Measurements from ENCODE around the gene PP2D1. TPM values are rescaled to one million over a fixed set of nuclear protein-coding genes. Genes with fewer than 3 reads are reported as not detected.

PP2D1 gene
- total and polyA plus RNA-seq, 3 experiments from 2014 or later = 0.46 TPM; not detected in 2

DNA sequence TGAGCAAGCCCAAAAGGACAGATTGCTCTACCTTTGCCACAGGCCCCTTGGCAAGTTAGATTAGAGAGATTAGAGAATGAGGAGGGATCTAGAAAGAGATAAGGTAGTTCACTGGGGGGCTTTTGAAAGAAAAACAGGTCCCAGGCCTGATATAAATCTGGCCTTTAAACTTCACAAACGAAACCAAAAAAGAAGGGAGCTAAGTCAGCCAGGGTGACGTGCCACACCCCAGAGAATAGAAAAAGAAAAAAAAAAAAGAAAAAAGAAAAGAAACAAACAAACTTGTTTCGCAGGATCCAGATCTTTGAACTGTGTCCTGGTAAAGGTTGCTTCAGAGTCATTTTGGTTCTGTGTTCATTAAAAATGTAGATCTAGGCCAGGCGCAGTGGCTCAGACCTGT is 31.8 kb upstream of the PP2D1 start:
- Mint-ChIP-seq H3K9me3 (no peaks in the 10 kb centered on the region), H3K4me1 (peaks cover 63 to 76% (median 75%) of the 10 kb centered on the region in 3 donors), H3K36me3 (peaks cover 0 to 22% (median 0%) of the 10 kb centered on the region in 3 donors), H3K4me3 (peak overlapping the region; percentile 81 to 100 (median 99)), H3K27ac (peak overlapping the region; percentile 84 to 99 (median 96)), H3K27me3 (no peaks in the 10 kb centered on the region)
- Histone ChIP-seq H3K27me3 (ENCODE audit: insufficient read depth, low read length, poor library complexity, severe bottlenecking) (no peaks in the 10 kb centered on the region), H3K36me3 (ENCODE audit: insufficient read depth, low read length) (no peaks in the 10 kb centered on the region), H3K9me3 (ENCODE audit: low read length) (no peaks in the 10 kb centered on the region), H3K4me3 (ENCODE audit: low read length) (peak overlapping the region; percentile 48), H3K27ac (ENCODE audit: low read depth, low read length) (peak overlapping the region; percentile 64), H3K4me1 (ENCODE audit: insufficient read depth, low read length) (peaks cover 68% of the 10 kb centered on the region)
- CTCF ChIA-PET = interaction anchor here (1.2 to 1.4 kb wide), 2 partner anchors 72 to 118 kb away, joined by 3 read pairs; no protein-coding TSS in a partner anchor
- peak in 2 of 5 donors; percentile 28 to 41 for DNase-seq
- POLR2A ChIA-PET = interaction anchor here (0.6 kb wide), 2 partner anchors 49 to 1655 kb away, joined by 3 read pairs; no protein-coding TSS in a partner anchor

DNA sequence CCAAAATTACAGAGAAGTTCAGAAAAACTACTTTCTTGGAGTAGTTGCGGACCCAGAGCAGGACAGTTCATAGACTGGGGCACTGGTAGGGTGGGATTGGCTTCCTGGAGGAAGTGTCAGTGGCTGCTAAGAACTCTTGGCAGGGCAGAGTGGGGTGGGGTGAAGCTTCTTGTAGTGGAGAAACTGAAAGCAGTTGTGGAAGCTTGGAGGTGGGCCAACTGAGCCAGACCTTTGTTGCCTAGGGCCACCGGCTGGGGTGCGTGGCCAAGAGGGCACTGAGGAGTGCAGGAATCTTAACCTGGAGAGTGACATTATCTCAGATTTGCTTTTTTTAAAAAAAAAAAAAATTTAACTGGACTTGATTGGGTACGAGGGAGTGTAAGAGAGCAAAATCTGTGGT is 31.3 kb upstream of the PP2D1 start:
- peak overlapping the region; percentile 84 to 99 (median 96) for H3K27ac Mint-ChIP-seq
- peaks cover 0 to 20% (median 0%) of the 10 kb centered on the region in 3 donors for H3K36me3 Mint-ChIP-seq
- H3K9me3 Mint-ChIP-seq = no peaks in the 10 kb centered on the region
- Histone ChIP-seq H3K4me1 (ENCODE audit: insufficient read depth, low read length) (peaks cover 73% of the 10 kb centered on the region), H3K27me3 (ENCODE audit: insufficient read depth, low read length, poor library complexity, severe bottlenecking) (no peaks in the 10 kb centered on the region), H3K9me3 (ENCODE audit: low read length) (no peaks in the 10 kb centered on the region), H3K4me3 (ENCODE audit: low read length) (peak overlapping the region; percentile 48), H3K27ac (ENCODE audit: low read depth, low read length) (peak overlapping the region; percentile 64), H3K36me3 (ENCODE audit: insufficient read depth, low read length) (no peaks in the 10 kb centered on the region)
- peaks cover 65 to 78% (median 76%) of the 10 kb centered on the region in 3 donors for H3K4me1 Mint-ChIP-seq
- DNase-seq = peak; percentile 47 to 75 (median 60)
- H3K27me3 Mint-ChIP-seq = no peaks in the 10 kb centered on the region
- ChIA-PET CTCF (interaction anchor here (1.2 to 1.4 kb wide), 2 partner anchors 72 to 118 kb away, joined by 3 read pairs; no protein-coding TSS in a partner anchor), POLR2A (interaction anchor here (0.6 kb wide), 1 partner anchor 50 kb away, joined by 3 read pairs; no protein-coding TSS in a partner anchor)
- H3K4me3 Mint-ChIP-seq = peak overlapping the region; percentile 81 to 100 (median 99)

DNA sequence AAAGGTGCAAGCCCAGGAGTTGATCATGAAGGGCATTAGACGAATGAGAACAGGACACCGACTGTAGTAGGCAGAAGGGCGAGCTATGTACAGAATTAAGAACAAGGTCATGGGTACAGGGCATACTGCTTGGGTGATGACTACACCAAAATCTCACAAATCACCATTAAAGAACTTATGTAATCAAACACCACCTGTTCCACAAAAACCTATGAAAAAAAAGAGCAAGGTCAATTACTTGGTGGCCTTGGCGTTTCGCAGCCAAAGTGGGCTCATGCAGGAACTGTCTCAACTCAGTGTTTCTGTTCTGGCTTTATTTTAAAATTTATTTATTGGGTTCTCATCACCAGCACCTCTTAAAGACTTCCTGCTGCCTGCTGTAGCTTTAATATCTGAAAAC is 30.3 kb upstream of the PP2D1 start:
- Mint-ChIP-seq H3K9me3 (no peaks in the 10 kb centered on the region), H3K4me3 (peak overlapping the region; percentile 95 to 100 (median 99)), H3K36me3 (peaks cover 0 to 15% (median 0%) of the 10 kb centered on the region in 3 donors), H3K27me3 (no peaks in the 10 kb centered on the region), H3K27ac (peak overlapping the region; percentile 92 to 99 (median 96)), H3K4me1 (peaks cover 61 to 73% (median 73%) of the 10 kb centered on the region in 3 donors)
- H3K36me3 ChIP-seq (ENCODE audit: insufficient read depth, low read length) = no peaks in the 10 kb centered on the region
- no peak overlapping the region for H3K4me3 ChIP-seq (ENCODE audit: low read length)
- no peaks in the 10 kb centered on the region for H3K9me3 ChIP-seq (ENCODE audit: low read length)
- H3K27ac ChIP-seq (ENCODE audit: low read depth, low read length) = no peak overlapping the region
- H3K27me3 ChIP-seq (ENCODE audit: insufficient read depth, low read length, poor library complexity, severe bottlenecking) = no peaks in the 10 kb centered on the region
- CTCF ChIA-PET = interaction anchor here (1.1 to 2.4 kb wide), 4 partner anchors 9 to 144 kb away, joined by 4 to 11 read pairs (median 5); partner anchors contain the start of genes RAB5A and SGO1
- POLR2A ChIA-PET = interaction anchor here (0.6 to 3.5 kb wide), 2 partner anchors 91 to 95 kb away, joined by 7 to 15 read pairs; partner anchors contain the start of gene RAB5A
- peaks cover 71% of the 10 kb centered on the region for H3K4me1 ChIP-seq (ENCODE audit: insufficient read depth, low read length)
- DNase-seq = no peak

DNA sequence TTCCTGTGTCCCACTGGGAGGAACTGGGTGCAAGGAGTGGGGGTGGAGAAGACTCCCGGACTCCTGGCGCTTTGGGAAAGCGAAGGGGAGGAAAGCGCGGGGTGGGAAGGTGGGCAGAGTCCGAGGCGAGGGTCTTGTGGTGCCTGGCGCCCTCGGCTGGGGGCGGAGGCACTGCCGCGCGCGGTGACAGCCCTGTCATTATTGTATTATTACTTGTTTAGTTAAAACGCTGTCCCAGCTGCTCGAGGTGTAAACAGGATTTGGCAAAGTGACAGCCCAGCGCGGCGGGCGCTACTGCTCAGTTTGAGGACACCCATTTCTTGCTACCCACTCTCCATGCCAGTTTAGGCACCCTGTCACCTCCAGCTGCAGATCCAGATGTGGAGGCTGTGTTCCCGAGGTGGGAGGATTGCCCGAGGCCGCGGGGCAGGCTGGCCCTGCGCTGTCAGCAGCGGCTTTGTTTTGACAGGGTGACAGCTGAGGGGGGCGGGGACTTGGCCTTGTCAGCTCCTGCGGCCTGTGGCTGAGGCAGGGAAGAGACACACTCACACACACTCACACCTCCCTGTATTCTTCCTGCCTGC is 29.2 kb upstream of the PP2D1 start:
- Mint-ChIP-seq H3K27ac (peak overlapping the region; percentile 92 to 99 (median 96)), H3K4me1 (peaks cover 52 to 65% (median 64%) of the 10 kb centered on the region in 3 donors), H3K27me3 (no peaks in the 10 kb centered on the region), H3K9me3 (no peaks in the 10 kb centered on the region), H3K4me3 (peak overlapping the region; percentile 95 to 100 (median 99)), H3K36me3 (peaks cover 0 to 13% (median 0%) of the 10 kb centered on the region in 3 donors)
- POLR2A ChIA-PET = interaction anchor here (0.7 to 3.5 kb wide), 6 partner anchors 10 to 156 kb away, joined by 3 to 15 read pairs (median 8); partner anchors contain the start of genes RAB5A and SGO1
- Histone ChIP-seq H3K4me3 (ENCODE audit: low read length) (peak overlapping the region; percentile 98), H3K27ac (ENCODE audit: low read depth, low read length) (peak overlapping the region; percentile 87), H3K27me3 (ENCODE audit: insufficient read depth, low read length, poor library complexity, severe bottlenecking) (no peaks in the 10 kb centered on the region), H3K9me3 (ENCODE audit: low read length) (no peaks in the 10 kb centered on the region), H3K4me1 (ENCODE audit: insufficient read depth, low read length) (peaks cover 60% of the 10 kb centered on the region), H3K36me3 (ENCODE audit: insufficient read depth, low read length) (no peaks in the 10 kb centered on the region)
- peak; percentile 63 to 81 (median 70) for DNase-seq
- CTCF ChIA-PET = interaction anchor here (1.0 to 2.4 kb wide), 10 partner anchors 10 to 145 kb away, joined by 3 to 11 read pairs (median 4); partner anchors contain the start of genes RAB5A and SGO1

- H3K4me1 Mint-ChIP-seq = peaks cover 46 to 59% (median 57%) of the 10 kb centered on the region in 3 donors
- peak overlapping the region; percentile 95 to 100 (median 99) for H3K4me3 Mint-ChIP-seq
Observed at GRCh38 chr3:20040548-20041196, 28.6 kb upstream of the PP2D1 start.

DNA sequence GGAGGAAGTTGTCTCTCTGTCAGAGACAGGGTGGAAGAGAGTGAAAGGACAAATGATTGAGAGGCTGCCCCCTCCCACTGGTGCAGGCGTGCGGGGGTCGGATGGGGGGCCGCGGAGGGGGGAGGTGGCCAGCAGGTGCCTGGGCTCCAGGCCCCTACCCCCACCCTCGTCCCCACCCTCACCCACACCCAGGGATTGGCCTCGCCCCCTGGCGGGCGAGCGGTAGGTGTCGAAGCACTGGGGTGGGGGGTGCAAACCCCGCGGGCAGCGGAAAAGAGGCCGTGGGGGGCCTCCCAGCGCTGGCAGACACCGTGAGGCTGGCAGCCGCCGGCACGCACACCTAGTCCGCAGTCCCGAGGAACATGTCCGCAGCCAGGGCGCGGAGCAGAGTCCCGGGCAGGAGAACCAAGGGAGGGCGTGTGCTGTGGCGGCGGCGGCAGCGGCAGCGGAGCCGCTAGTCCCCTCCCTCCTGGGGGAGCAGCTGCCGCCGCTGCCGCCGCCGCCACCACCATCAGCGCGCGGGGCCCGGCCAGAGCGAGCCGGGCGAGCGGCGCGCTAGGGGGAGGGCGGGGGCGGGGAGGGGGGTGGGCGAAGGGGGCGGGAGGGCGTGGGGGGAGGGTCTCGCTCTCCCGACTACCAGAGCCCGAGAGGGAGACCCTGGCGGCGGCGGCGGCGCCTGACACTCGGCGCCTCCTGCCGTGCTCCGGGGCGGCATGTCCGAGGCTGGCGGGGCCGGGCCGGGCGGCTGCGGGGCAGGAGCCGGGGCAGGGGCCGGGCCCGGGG is 27.9 kb upstream of the PP2D1 start, which contains the start of gene KAT2B:
Gene KAT2B (plus strand): TSS at position 682 of the 783 bp plus-strand sequence. CDS start 32 bp downstream, at position 714.
- no peaks in the 10 kb centered on the region for H3K27me3 ChIP-seq (ENCODE audit: insufficient read depth, low read length, poor library complexity, severe bottlenecking)
- Mint-ChIP-seq H3K9me3 (no peaks in the 10 kb centered on the region), H3K36me3 (peaks cover 0 to 13% (median 0%) of the 10 kb centered on the region in 3 donors), H3K4me3 (peak within 1 kb of the TSS; percentile 95 to 100 (median 99)), H3K4me1 (peaks cover 43 to 54% (median 53%) of the 10 kb centered on the region in 3 donors), H3K27me3 (no peaks in the 10 kb centered on the region), H3K27ac (peak within 1 kb of the TSS; percentile 92 to 99 (median 96))
- ChIA-PET CTCF (interaction anchor here (0.6 to 2.4 kb wide), 6 partner anchors 10 to 146 kb away, joined by 3 to 11 read pairs (median 4); partner anchors contain the start of gene SGO1), POLR2A (interaction anchor here (2.0 to 3.5 kb wide), 2 partner anchors 11 to 92 kb away, joined by 6 to 15 read pairs; partner anchors contain the start of gene RAB5A)
- H3K27ac ChIP-seq (ENCODE audit: low read depth, low read length) = peak within 1 kb of the TSS; percentile 88
- peak within 1 kb of the TSS; percentile 98 for H3K4me3 ChIP-seq (ENCODE audit: low read length)
- peaks cover 50% of the 10 kb centered on the region for H3K4me1 ChIP-seq (ENCODE audit: insufficient read depth, low read length)
- H3K36me3 ChIP-seq (ENCODE audit: insufficient read depth, low read length) = no peaks in the 10 kb centered on the region
- H3K9me3 ChIP-seq (ENCODE audit: low read length) = no peaks in the 10 kb centered on the region
- DNase-seq = peak; percentile 76 to 90 (median 83)

More at GRCh38 chr3:20040548-20041196, 28.6 kb upstream of the PP2D1 start:
- Mint-ChIP-seq H3K27me3 (no peaks in the 10 kb centered on the region), H3K9me3 (no peaks in the 10 kb centered on the region), H3K27ac (peak overlapping the region; percentile 92 to 99 (median 96)), H3K36me3 (peaks cover 0 to 13% (median 0%) of the 10 kb centered on the region in 3 donors)
- Histone ChIP-seq H3K4me1 (ENCODE audit: insufficient read depth, low read length) (peaks cover 54% of the 10 kb centered on the region), H3K27me3 (ENCODE audit: insufficient read depth, low read length, poor library complexity, severe bottlenecking) (no peaks in the 10 kb centered on the region), H3K27ac (ENCODE audit: low read depth, low read length) (peak overlapping the region; percentile 87), H3K9me3 (ENCODE audit: low read length) (no peaks in the 10 kb centered on the region), H3K36me3 (ENCODE audit: insufficient read depth, low read length) (no peaks in the 10 kb centered on the region), H3K4me3 (ENCODE audit: low read length) (peak overlapping the region; percentile 98)
- ChIA-PET CTCF (interaction anchor here (0.6 to 2.4 kb wide), 10 partner anchors 10 to 146 kb away, joined by 3 to 11 read pairs (median 4); partner anchors contain the start of gene SGO1), POLR2A (interaction anchor here (0.7 to 3.5 kb wide), 6 partner anchors 10 to 155 kb away, joined by 3 to 15 read pairs (median 8); partner anchors contain the start of genes RAB5A and SGO1)
- DNase-seq = peak; percentile 58 to 76 (median 61)

DNA sequence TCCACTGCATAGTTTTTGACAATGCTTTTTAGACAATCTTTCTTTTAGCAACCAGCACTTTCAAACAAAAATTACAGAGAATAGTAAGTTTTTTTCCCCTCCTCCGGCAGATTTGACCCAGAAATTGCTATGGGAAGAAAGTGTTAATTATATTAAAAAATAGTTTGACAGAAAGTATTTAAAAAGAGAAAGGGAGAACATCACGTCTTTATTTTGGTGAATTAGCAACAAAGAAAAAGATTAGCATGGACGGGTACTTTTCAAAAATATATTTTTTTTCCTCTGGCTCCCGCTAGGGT is 27.4 kb upstream of the PP2D1 start:
- ChIA-PET CTCF (no interaction called here), POLR2A (interaction anchor here (3.5 kb wide), 1 partner anchor 92 kb away, joined by 15 read pairs; the partner anchor contains the start of gene RAB5A)
- Histone ChIP-seq H3K27ac (ENCODE audit: low read depth, low read length) (peak overlapping the region; percentile 88), H3K9me3 (ENCODE audit: low read length) (no peaks in the 10 kb centered on the region), H3K4me3 (ENCODE audit: low read length) (peak overlapping the region; percentile 50), H3K27me3 (ENCODE audit: insufficient read depth, low read length, poor library complexity, severe bottlenecking) (no peaks in the 10 kb centered on the region), H3K4me1 (ENCODE audit: insufficient read depth, low read length) (peaks cover 44% of the 10 kb centered on the region), H3K36me3 (ENCODE audit: insufficient read depth, low read length) (no peaks in the 10 kb centered on the region)
- no peaks in the 10 kb centered on the region for H3K9me3 Mint-ChIP-seq
- DNase-seq = no peak
- H3K4me3 Mint-ChIP-seq = peak overlapping the region; percentile 82 to 97 (median 91)
- peak overlapping the region; percentile 91 to 99 (median 95) for H3K27ac Mint-ChIP-seq
- H3K4me1 Mint-ChIP-seq = peaks cover 39 to 49% (median 48%) of the 10 kb centered on the region in 3 donors
- no peaks in the 10 kb centered on the region for H3K27me3 Mint-ChIP-seq
- H3K36me3 Mint-ChIP-seq = peaks cover 0 to 13% (median 0%) of the 10 kb centered on the region in 3 donors
